ENCODE measurements around the gene TMEM87B. TPM values are rescaled to one million over a fixed set of nuclear protein-coding genes. Genes with fewer than 3 reads are reported as not detected.

TMEM87B gene, protein sequence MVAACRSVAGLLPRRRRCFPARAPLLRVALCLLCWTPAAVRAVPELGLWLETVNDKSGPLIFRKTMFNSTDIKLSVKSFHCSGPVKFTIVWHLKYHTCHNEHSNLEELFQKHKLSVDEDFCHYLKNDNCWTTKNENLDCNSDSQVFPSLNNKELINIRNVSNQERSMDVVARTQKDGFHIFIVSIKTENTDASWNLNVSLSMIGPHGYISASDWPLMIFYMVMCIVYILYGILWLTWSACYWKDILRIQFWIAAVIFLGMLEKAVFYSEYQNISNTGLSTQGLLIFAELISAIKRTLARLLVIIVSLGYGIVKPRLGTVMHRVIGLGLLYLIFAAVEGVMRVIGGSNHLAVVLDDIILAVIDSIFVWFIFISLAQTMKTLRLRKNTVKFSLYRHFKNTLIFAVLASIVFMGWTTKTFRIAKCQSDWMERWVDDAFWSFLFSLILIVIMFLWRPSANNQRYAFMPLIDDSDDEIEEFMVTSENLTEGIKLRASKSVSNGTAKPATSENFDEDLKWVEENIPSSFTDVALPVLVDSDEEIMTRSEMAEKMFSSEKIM
- total RNA-seq (2014; rRNA removed; shearing (Covaris generic)) = 9.3 and 20.2 TPM in 2 replicates

DNA sequence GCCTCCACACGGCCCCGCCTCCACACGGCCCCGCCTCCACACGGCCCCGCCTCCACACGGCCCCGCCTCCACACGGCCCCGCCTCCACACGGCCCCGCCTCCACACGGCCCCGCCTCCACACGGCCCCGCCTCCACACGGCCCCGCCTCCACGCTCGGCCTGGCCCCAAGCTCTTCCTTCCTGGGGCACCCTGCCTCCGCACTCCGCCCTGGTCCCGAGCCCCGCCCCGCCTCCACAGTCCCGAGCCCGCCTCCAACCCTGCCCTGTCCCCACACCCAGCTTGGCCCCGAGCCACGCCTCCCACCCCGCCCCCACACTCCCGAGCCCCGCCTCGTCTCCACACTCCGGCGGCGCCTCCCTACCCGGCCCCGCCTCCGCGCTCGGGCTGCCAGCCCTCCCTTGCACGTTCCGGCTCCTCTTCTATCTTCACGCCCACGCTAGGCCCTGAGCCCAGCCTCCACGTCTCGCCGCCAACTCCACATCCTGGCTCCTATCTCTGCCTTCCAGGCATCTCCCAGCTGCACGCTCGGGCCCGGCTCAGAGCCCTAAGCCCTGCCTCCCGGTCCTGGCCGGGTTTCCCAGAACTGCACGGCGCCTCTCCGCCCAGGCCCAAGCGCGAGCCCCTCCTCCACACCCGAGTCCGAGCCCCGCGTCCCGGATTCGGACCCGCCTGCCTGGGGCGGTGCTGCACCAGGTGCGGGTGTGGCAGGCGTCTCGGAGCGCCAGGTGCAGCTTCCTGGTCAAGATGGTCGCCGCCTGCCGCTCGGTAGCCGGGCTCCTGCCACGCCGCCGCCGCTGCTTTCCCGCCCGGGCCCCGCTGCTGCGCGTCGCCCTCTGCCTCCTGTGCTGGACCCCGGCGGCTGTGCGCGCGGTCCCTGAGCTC, at the start of gene TMEM87B:
Gene TMEM87B, plus strand, starts transcription at position 423 of the 883 bp plus-strand sequence. Its CDS starts 323 bp downstream, at position 746.
- DNase-seq (ENCODE audit: low spot score) = peak; percentile 93

DNA sequence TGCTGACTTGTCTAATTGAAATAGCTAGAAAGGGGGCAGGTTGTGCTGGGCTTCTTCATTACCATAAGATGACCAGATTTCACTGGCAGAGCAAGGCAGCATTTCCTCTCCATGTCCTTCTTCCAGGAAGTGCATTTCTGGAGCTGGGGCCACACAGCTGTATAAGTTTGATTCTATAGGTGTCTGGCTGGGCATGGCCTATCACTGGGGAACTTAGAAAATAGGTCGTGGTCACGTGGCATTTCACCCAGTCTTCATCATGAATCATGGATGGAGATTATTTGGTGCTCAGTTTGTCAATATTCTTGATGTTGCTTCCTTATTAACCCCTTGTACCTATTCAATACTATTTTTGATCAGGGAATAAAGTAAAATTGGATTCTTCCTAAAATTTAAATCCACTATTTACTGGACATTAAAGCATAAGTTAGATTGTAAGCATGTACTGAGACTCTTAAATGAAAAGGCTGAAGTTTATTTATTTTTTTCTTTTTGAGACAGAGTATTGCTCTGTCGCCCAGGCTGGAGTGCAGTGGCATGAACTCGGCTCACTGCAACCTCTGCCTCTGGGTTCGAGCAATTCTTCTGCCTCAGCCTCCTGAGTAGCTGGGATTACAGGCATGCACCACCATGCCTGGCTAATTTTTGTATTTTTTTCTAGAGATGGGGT, 49.5 kb upstream of the TMEM87B start:
- no peak for DNase-seq (ENCODE audit: low spot score)

DNA sequence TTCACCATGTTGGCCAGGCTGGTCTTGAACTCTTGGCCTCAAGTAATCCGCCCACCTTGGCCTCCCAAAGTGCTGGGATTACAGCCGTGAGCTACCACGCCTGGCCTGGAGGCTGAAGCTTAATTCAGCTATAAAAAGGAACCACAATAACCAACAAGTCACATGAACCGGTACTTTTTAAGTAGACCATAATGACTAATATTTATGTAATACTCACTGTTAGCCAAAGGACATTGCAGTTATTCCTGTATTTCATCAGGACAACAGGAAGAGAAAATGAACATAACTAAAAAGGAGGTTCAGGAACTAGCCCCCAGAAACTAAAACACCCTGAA, 49.0 kb upstream of the TMEM87B start:
- peak; percentile 63 for DNase-seq (ENCODE audit: low spot score)

DNA sequence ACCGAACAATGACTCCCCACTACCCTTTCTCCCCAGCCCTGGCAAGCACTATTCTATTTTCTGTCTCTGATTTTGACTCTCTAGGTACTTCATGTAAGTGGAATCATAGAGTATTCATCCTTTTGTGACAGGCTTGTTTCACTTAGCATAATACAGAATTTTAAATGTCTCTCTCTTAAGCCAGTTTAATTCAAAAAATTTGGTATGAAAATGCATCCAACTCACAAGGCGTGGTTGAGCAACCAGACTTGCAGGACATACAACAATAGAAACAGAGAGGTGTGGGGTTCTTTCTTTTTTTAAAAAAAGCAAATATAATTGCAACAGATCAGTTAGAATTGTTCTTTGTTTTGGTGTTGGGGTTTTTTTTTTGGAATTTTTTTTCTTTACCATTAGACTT, 47.6 kb upstream of the TMEM87B start:
- DNase-seq (ENCODE audit: low spot score) = no peak

DNA sequence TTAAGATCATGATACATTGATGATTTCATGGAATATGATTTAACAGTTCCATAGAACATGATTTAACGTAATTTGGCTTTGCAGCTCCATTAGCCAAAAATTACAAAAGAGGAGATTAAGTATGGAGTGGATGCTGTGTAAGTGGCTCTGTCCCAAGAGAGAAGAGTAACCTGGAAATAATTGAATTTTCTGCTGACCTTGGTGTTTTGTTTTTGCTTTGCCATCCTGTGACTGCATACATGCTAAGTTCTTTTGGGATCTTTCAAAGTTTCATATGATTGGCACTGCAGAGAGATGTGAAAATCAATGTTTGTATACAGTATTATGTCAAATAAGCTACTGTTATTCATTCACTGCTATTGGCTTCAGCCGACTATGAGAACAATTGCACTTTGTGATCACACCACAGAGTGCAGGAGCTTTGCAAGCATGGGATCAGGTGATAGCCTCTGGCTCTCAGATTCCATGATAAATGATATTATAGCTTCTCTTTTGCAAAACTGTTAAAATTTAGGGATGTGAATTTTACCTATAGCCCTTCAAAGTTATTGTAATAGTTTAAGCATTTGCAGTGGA, 46.1 kb upstream of the TMEM87B start:
- no peak for DNase-seq (ENCODE audit: low spot score)

DNA sequence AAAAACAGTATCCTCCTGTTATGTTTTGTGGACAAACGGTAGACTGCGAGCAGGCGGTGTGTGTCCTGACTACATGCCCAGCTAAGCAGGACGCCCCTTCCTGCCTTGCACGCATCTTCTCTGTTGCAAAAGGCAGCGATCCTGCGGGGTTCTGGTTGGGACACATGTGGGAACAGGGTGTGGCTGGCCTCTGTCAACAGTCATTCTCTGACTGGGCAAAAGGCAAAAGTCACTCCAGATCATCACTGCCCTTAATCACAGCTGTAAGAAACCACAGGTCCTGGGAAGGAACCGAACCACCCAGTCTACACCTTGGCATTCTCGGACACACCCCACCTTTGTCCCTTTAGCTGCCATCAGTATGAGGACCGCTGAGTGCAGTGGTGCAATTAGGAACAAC, 44.3 kb upstream of the TMEM87B start:
- no peak for DNase-seq (ENCODE audit: low spot score)

DNA sequence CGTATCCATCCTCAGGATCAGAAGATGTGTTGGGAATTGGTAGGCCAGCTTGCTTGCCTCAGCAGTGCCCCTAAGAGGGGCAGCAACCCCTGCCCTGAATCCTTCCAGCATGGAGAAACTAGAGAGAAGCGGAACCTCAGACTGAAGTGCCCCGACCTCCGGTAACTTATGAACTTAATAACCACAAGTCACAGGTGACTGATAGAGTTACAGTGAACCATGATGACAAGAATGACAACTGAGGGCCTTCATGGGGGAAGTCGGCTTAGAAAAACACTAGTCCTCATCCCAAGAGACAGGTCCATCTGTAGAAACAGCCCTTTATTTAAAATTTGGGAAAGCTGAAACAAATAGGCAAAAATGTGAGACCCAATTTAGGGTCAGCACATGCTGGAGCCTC, 42.5 kb upstream of the TMEM87B start:
- no peak for DNase-seq (ENCODE audit: low spot score)

DNA sequence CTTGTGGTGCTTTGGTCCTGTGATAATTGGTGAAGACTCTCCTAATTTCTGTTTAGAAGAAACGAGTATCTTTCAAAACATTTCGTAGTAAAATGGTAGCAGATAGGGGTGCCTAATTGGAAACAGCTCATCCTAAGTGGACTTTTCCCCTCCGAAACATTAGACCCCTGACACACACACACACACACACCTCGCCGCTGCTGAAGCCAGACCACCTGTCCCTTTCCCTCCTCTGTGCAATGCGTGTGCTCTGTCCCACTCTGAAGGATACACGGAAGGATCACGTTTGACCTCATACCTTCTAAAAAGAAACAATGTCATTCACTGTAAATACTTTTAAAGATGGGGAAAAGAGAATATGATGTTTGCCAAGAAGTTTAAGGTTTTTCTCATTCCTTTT, 36.2 kb upstream of the TMEM87B start:
- DNase-seq (ENCODE audit: low spot score) = no peak

DNA sequence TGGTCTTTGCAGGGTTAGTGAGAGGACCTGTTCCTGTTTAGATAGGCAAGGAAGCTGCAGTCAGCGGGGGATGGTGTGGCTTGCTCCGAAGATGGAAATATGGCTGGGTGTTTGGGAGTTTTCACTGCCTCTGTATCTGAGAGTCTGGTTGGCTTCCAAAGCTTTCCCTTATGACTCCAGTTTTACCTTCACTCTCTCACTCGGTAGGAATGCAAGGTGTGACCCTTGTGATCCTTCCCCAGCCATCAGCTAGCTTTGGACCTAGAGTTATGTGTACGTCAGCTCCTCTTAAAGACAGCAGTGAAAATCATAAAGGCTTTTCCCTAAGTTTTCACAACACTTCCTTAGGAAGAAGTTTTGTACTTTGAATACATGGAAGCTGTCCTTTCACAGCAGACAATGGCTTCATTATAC, 35.5 kb upstream of the TMEM87B start:
- DNase-seq (ENCODE audit: low spot score) = no peak

DNA sequence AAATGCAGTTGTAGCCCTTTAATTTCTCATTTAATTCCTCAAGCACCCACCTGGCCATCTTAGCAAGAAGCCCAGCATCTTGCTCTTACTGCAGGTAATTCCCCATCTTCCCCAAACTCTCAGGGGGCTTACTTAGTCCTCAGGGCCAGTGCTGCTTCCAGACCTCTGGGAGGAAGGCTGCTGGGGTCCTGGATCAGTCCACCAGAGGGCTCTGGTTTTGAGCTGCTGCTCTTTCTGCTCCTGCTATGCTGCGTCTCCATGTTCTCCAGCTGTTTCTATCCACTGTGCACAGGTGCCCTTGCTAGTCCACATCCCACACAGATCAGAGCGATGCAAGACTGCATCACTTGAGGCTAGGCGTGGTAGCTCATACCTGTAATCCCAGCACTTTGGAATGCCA, 34.5 kb upstream of the TMEM87B start:
- DNase-seq (ENCODE audit: low spot score) = no peak

DNA sequence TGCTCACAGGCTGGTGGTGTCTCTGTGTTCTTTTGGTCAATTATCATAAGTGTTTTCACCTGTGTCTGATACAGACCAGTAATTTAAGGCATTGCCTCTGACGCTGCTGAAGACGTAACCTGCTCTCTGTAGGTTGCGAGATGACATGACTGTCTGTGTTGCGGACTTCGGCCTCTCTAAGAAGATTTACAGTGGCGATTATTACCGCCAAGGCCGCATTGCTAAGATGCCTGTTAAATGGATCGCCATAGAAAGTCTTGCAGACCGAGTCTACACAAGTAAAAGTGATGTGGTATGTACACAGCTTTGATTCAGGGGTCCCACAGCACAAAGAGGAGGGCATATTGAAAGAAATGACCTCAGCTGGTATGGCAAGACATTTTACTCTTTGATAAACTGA, 33.8 kb upstream of the TMEM87B start:
- no peak for DNase-seq (ENCODE audit: low spot score)

DNA sequence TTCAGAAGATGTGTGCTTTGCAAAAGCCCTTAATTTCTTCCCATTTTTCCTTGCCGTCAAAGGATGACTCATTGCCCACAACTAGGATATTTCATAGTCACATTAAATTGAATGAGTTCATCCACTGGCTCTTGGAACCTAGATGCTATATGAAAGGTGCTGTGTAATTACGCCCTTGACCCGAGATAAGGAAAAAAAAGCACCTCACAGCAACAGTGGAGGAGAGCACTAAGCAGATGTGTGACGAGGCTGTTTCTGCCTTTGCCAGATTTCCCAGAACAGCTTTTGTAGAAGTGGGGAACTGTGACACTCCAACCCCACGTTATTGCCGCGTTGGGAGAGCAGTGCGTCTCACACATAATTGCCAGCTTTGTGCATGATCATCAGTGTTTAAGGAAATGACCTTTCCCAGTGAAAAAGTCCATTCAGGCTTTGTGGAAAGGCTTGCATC, 33.3 kb upstream of the TMEM87B start:
- DNase-seq (ENCODE audit: low spot score) = peak; percentile 53

DNA sequence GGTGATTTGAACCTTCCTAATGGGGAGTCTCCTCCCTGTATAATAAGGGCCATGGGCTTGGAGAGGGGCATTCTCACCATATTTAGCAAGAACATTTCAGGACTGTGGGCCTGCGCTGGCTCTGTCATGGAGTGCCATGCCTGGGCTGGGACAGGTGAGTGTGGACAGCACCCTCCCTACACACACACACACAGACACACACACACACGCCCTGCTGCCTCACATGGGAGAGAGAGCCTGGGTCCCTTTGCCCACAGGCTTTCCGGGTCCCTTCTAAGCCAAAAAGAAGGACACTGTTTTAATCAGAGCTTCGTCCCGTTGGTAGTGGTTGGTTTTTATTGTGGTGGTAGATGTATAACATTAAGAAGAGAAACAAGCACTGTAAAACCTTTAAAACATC, 31.4 kb upstream of the TMEM87B start:
- DNase-seq (ENCODE audit: low spot score) = no peak

DNA sequence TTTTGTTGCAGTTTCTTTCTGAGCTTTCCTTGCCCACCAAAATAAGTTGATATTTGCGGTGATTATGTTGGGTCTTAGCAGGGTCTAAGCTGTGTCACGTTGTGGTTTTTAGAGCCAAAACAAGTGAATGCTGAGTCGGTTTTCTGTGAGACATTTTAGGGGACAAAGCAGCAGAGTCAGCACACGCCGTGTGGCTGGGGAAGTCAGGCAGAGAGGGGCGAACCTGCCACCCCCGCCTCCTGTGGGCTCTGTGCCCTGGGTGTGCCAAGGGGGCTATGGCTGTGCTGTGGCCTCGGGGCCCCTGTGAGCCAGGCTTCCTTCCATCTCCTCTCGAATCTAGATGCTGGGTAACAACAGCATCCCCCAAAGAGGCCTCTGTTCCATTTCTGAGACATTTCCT, 30.8 kb upstream of the TMEM87B start:
- DNase-seq (ENCODE audit: low spot score) = no peak

DNA sequence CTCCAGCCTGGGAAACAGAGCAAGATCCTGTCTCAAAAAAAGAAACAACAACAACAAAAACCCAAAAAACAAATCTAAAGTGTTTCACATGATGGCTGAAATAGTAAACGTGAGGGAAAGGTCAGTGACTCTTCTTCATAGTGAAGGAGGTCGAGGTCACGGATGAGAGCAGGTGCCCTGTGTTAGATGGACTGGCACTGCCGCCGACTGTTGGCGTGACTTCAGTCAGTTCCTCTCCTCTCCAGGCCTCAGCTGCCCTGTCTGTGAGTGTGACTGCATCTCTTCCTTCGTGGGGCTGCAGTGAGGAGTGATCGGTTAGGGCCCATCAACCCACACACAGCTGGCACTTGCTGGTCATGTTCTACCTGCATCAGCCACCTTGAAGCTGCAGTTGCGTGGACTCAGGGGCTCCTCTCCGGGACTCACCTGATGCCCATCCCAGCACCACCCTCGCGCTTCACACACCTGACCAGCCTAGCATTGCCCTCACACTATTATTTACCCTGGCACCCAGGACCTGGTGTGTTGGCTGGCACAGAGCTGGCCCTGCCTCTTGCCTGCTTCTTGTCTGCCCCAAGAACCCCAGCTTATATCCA, 30.1 kb upstream of the TMEM87B start:
- DNase-seq (ENCODE audit: low spot score) = no peak

DNA sequence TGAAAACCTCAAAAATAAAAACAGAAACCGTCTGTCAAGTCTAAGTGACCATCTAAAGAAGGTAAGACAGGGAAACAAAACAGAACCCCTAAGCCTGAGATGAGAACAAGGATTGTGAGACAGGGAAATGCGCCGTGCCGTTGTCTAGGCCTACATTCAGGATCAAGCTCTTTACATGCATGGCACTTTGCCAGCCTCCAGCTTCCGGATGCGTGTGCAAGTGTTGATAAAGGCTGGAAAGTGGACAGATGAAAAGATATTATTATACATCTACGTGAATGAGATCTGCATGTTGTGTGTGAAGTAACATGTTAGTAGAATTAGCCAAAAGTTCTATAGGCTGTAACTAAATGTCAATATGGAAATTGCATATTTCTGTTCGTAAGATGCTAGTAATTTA, 28.6 kb upstream of the TMEM87B start:
- no peak for DNase-seq (ENCODE audit: low spot score)

DNA sequence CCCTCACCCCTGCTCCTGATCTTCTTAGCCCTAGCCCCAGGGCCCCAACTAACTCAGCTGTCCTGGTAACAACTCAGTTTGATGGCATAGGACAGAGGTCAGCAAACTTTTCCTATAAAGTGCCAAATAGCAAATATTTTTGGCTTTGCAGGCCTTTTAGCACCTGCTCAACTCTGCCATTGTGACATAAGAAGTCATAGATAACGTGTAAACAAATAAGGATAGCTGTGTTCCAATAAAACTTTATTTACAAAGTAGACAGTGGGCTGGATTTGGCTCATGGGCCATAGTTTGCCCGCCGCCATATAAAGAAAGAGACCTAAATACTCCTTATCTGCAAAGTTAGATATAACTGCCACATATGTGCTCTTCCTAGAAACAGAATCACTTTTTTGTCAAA, 27.3 kb upstream of the TMEM87B start:
- DNase-seq (ENCODE audit: low spot score) = no peak

DNA sequence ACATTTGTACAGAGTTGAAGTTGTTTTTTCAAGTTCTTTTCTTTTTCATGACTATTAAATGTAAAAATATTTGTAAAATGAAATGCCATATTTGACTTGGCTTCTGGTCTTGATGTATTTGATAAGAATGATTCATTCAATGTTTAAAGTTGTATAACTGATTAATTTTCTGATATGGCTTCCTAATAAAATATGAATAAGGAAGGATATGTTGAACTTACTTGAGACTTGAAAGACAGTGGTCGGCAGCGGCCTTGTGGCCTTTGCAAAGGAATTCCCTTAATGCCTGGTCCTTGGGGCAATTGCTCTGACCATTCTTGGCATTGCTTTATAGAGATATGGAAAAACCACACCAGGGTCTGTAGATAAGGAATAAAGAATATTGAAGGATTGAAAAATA, 25.9 kb upstream of the TMEM87B start:
- DNase-seq (ENCODE audit: low spot score) = no peak

DNA sequence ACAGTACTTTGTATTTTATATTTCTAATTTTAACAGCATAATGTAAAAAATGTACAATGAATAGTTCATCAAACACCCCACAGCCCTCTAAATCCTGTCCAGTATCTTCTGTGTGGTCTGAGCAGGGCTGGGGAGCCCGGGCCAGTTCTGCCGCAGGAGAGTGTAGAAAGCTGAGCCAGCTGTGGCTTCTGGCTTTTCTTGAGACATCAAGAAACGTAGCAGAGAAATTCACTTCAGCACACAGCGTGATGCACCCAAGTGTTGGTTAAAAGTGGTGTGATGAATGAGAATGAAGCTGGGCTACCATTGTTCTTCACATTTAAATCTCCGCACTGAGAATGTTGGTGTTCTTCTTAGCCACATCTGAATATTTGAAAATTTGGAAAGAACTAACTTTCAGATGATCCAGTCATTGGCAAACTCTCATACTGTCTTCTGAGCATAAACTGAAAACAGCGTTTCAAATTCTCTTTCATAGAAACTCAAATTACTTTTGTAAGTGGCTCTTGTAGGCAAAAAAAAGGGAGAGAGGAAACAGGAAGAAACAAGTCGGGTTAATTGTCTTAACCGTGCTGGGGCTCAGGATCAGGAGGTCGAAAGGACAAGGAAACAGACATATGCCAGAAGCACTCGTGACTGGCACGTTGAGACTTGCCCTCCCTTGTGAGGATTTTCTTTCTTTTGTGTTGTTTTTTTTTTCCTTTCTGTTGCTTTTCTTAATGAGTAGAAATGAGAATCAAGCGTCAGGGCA, 23.4 kb upstream of the TMEM87B start:
- no peak for DNase-seq (ENCODE audit: low spot score)

DNA sequence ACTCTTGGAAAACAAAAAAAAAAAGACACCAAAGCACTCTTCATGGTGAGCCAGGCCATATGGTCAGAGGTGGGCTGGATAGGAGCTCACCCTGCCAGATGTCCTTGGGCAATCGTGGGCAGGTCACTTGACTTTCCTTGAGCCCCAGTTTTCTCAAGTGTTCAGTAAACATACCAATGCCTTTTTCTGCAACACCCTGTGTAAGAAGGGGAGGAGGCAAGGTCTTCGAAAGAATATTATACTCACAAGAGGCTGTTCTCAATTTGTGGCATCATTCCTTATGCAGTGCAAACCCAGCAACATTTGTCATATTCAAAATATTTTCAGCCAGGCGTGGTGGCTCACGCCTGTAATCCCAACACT, 22.9 kb upstream of the TMEM87B start:
- DNase-seq (ENCODE audit: low spot score) = no peak
